Measurements from ENCODE around the gene MICAL2. TPM values are rescaled to one million over a fixed set of nuclear protein-coding genes. Genes with fewer than 3 reads are reported as not detected.

The MICAL2 gene
- total RNA-seq, 1 experiment from 2014 or later: 151 TPM

- Mint-ChIP-seq H3K27ac (ENCODE audit: low read depth, unreplicated experiment) (peak overlapping the region; percentile 23), H3K4me3 (ENCODE audit: unreplicated experiment) (no peak overlapping the region), H3K4me1 (ENCODE audit: insufficient read depth, unreplicated experiment) (peaks cover 17% of the 10 kb centered on the region), H3K27me3 (ENCODE audit: insufficient read depth, unreplicated experiment) (no peaks in the 10 kb centered on the region), H3K9me3 (ENCODE audit: unreplicated experiment) (no peaks in the 10 kb centered on the region), H3K36me3 (ENCODE audit: insufficient read depth, unreplicated experiment) (peaks cover 5% of the 10 kb centered on the region)
- no peak for TF ChIP-seq CTCF (IDR thresholded peaks at IDR 0.05; ENCODE audit: unreplicated experiment)
- intact Hi-C loops (cut with micrococcal nuclease): no loop called here
- no TSS peak for BruUV-seq (replicated peaks)
- no peak for DNase-seq (ENCODE audit: unreplicated experiment)
- ChIA-PET CTCF (interaction anchor here (0.6 to 4.0 kb wide), 5 partner anchors 12 to 338 kb away, joined by 3 to 24 read pairs (median 3); no protein-coding TSS in a partner anchor), POLR2A (interaction anchor here (0.8 to 1.3 kb wide), 3 partner anchors 16 to 203 kb away, joined by 3 to 5 read pairs (median 3); partner anchors contain the start of gene MICAL2)
These were observed 159.2 kb downstream of the MICAL2 start for GRCh38 chr11:12269446-12270214.

GRCh38 chr11:12270215-12270797 is 159.9 kb downstream of the MICAL2 start:
- H3K27me3 Mint-ChIP-seq (ENCODE audit: insufficient read depth, unreplicated experiment): no peaks in the 10 kb centered on the region
- TF ChIP-seq CTCF (IDR thresholded peaks at IDR 0.05; ENCODE audit: unreplicated experiment): no peak
- ChIA-PET POLR2A (interaction anchor here (1.3 kb wide), 1 partner anchor 204 kb away, joined by 5 read pairs; no protein-coding TSS in a partner anchor), CTCF (interaction anchor here (0.9 to 4.0 kb wide), 4 partner anchors 11 to 339 kb away, joined by 3 to 24 read pairs (median 4); no protein-coding TSS in a partner anchor)
- intact Hi-C loops (cut with micrococcal nuclease): no loop called here
- H3K9me3 Mint-ChIP-seq (ENCODE audit: unreplicated experiment): no peaks in the 10 kb centered on the region
- no peak overlapping the region for H3K4me3 Mint-ChIP-seq (ENCODE audit: unreplicated experiment)
- no peak for DNase-seq (ENCODE audit: unreplicated experiment)
- H3K36me3 Mint-ChIP-seq (ENCODE audit: insufficient read depth, unreplicated experiment): peaks cover 5% of the 10 kb centered on the region
- H3K4me1 Mint-ChIP-seq (ENCODE audit: insufficient read depth, unreplicated experiment): peaks cover 21% of the 10 kb centered on the region
- H3K27ac Mint-ChIP-seq (ENCODE audit: low read depth, unreplicated experiment): no peak overlapping the region
- no TSS peak for BruUV-seq (replicated peaks)

GRCh38 chr11:12270817-12271216 is 160.4 kb downstream of the MICAL2 start:
- peaks cover 5% of the 10 kb centered on the region for H3K36me3 Mint-ChIP-seq (ENCODE audit: insufficient read depth, unreplicated experiment)
- no peak overlapping the region for H3K4me3 Mint-ChIP-seq (ENCODE audit: unreplicated experiment)
- intact Hi-C loops (cut with micrococcal nuclease): no loop called here
- DNase-seq (ENCODE audit: unreplicated experiment): no peak
- H3K27me3 Mint-ChIP-seq (ENCODE audit: insufficient read depth, unreplicated experiment): no peaks in the 10 kb centered on the region
- no peak overlapping the region for H3K27ac Mint-ChIP-seq (ENCODE audit: low read depth, unreplicated experiment)
- no TSS peak for BruUV-seq (replicated peaks)
- H3K9me3 Mint-ChIP-seq (ENCODE audit: unreplicated experiment): no peaks in the 10 kb centered on the region
- H3K4me1 Mint-ChIP-seq (ENCODE audit: insufficient read depth, unreplicated experiment): peaks cover 21% of the 10 kb centered on the region
- no peak for TF ChIP-seq CTCF (IDR thresholded peaks at IDR 0.05; ENCODE audit: unreplicated experiment)
- ChIA-PET POLR2A (no interaction called here), CTCF (interaction anchor here (0.6 to 4.0 kb wide), 6 partner anchors 11 to 339 kb away, joined by 3 to 24 read pairs (median 3); no protein-coding TSS in a partner anchor)

- ChIA-PET CTCF (interaction anchor here (0.6 to 4.0 kb wide), 4 partner anchors 10 to 227 kb away, joined by 3 to 24 read pairs (median 4); no protein-coding TSS in a partner anchor), POLR2A (no interaction called here)
- intact Hi-C loops (cut with micrococcal nuclease): no loop called here
- Mint-ChIP-seq H3K4me1 (ENCODE audit: insufficient read depth, unreplicated experiment) (peaks cover 21% of the 10 kb centered on the region), H3K36me3 (ENCODE audit: insufficient read depth, unreplicated experiment) (peaks cover 5% of the 10 kb centered on the region), H3K27me3 (ENCODE audit: insufficient read depth, unreplicated experiment) (no peaks in the 10 kb centered on the region), H3K4me3 (ENCODE audit: unreplicated experiment) (no peak overlapping the region), H3K27ac (ENCODE audit: low read depth, unreplicated experiment) (no peak overlapping the region), H3K9me3 (ENCODE audit: unreplicated experiment) (no peaks in the 10 kb centered on the region)
- DNase-seq (ENCODE audit: unreplicated experiment): no peak
- no peak for TF ChIP-seq CTCF (IDR thresholded peaks at IDR 0.05; ENCODE audit: unreplicated experiment)
- no TSS peak for BruUV-seq (replicated peaks)
These were observed 160.9 kb downstream of the MICAL2 start for GRCh38 chr11:12271241-12271640.

Data from MCF 10A (cell line).